HCT116 (cell line): ENCODE results near the gene SLC6A19. TPM values are rescaled to one million over a fixed set of nuclear protein-coding genes. Genes with fewer than 3 reads are reported as not detected.

Experiments
- ATAC-seq: fragments of 200-7000 bp; cut with Tn5 transposase; 2 replicates; pipeline ENCODE4 v1.9.1; 2020; ENCODE audit warnings: mild to moderate bottlenecking, moderate library complexity
- BruUV-seq: library from RNA; stranded (reverse); fragments of 400-500 nt; replicated peaks from 2 replicates; lab custom pipeline; 2021; lab: Mats Ljungman, UMichigan
- CTCF ChIA-PET: fragments of 300-600 bp; sonication (Branson Sonifier 250); formaldehyde crosslinking; loops from one replicate; lab custom pipeline; 2021; ENCODE audit warnings: antibody characterized with exemption; lab: Charles Lee
- POLR2A ChIA-PET: fragments of 300-600, 350-600 bp; sonication (Branson Sonifier 250); formaldehyde crosslinking; loops from one replicate; lab custom pipeline; 2021; ENCODE audit warnings: antibody characterized with exemption; lab: Charles Lee
- RAD21 ChIA-PET, 2 experiments: fragments of 300-600 bp; sonication (Branson Sonifier 250); formaldehyde crosslinking; loops; one replicate each; lab custom pipeline; 2023; ENCODE audit warnings: low total read pairs in 2 of 2; ENCODE audit not compliant: uncharacterized antibody in 2 of 2, unreplicated experiment in 2 of 2, low non-redundant PET in 1 of 2; lab: Charles Lee
- DNase-seq: peaks from one replicate; pipeline ENCODE4 v3.0.0-alpha.2; 2010; ENCODE audit warnings: low read depth, low spot score
- H2AFZ ChIP-seq: fragments of 200-600 bp; shearing (Covaris generic), sonication (generic); 2 replicates; pipeline ENCODE4 v1.6.1; 2017; ENCODE audit warnings: low read depth, mixed run types, mixed read lengths, antibody characterized with exemption, low read length; ENCODE audit not compliant: poor library complexity, severe bottlenecking
- H3K27ac ChIP-seq: 2 replicates; pipeline ENCODE4 v1.5.1; 2012; ENCODE audit warnings: low read depth, low read length
- H3K27me3 ChIP-seq: fragments of 200-600 bp; sonication (generic); 2 replicates; pipeline ENCODE4 v1.6.1; 2016; ENCODE audit warnings: mixed run types, low read length, mixed read lengths; ENCODE audit not compliant: insufficient read depth
- H3K36me3 ChIP-seq, 2 experiments: fragments of 200-500 bp in 1 of 2; fragments of 200-600 bp in 1 of 2; sonication (Bioruptor generic) in 1 of 2; sonication (generic) in 1 of 2; 2 replicates each; pipeline versions ENCODE4 v1.5.1 to v1.6.1; 2014 to 2016; ENCODE audit warnings: low read length in 2 of 2, inconsistent platforms in 1 of 2, mixed read lengths in 1 of 2, mixed run types in 1 of 2; ENCODE audit not compliant: insufficient read depth in 2 of 2, control insufficient read depth in 1 of 2
- H3K4me1 ChIP-seq, 2 experiments: fragments of 200-600 bp in 1 of 2; sonication (generic) in 1 of 2; 2 replicates each; pipeline versions ENCODE4 v1.5.1 to v1.6.1; 2012 to 2017; ENCODE audit warnings: low read length in 2 of 2, inconsistent platforms in 1 of 2, mild to moderate bottlenecking in 1 of 2, mixed read lengths in 1 of 2, mixed run types in 1 of 2, moderate library complexity in 1 of 2; ENCODE audit not compliant: insufficient read depth in 2 of 2, control insufficient read depth in 1 of 2
- H3K4me2 ChIP-seq: fragments of 200-600 bp; sonication (generic); 2 replicates; pipeline ENCODE4 v1.6.1; 2017; ENCODE audit warnings: mixed run types, low read length, mixed read lengths
- H3K4me3 ChIP-seq, 2 experiments: fragments of 200-600 bp in 1 of 2; sonication (generic) in 1 of 2; replicated peaks in 1 of 2; 2 replicates each; pipeline ENCODE4 v1.5.1; 2011 to 2016; ENCODE audit warnings: low read length in 2 of 2, control low read depth in 1 of 2, low read depth in 1 of 2, mild to moderate bottlenecking in 1 of 2, mixed read lengths in 1 of 2, mixed run types in 1 of 2
- H3K79me2 ChIP-seq: fragments of 200-600 bp; sonication (generic); 2 replicates; pipeline ENCODE4 v1.6.1; 2017; ENCODE audit warnings: mild to moderate bottlenecking, mixed run types, low read length, moderate library complexity, mixed read lengths; ENCODE audit not compliant: insufficient read depth
- H3K9ac ChIP-seq: fragments of 200-600 bp; sonication (generic); 2 replicates; pipeline ENCODE4 v1.6.1; 2016; ENCODE audit warnings: low read length, mixed read lengths
- H3K9me2 ChIP-seq: fragments of 200-600 bp; sonication (generic), shearing (Covaris generic); 2 replicates; pipeline ENCODE4 v1.6.1; 2017; ENCODE audit warnings: mixed run types, mild to moderate bottlenecking, moderate library complexity; ENCODE audit not compliant: insufficient read depth
- H3K9me3 ChIP-seq, 2 experiments: fragments of 200-500 bp in 1 of 2; fragments of 200-600 bp in 1 of 2; sonication (Bioruptor generic) in 1 of 2; sonication (generic) in 1 of 2; 2 replicates each; pipeline ENCODE4 v1.6.1; 2014 to 2017; ENCODE audit warnings: low read length in 2 of 2, mixed read lengths in 2 of 2, inconsistent platforms in 1 of 2, low read depth in 1 of 2, mild to moderate bottlenecking in 1 of 2, mixed run types in 1 of 2, moderate library complexity in 1 of 2; ENCODE audit not compliant: control insufficient read depth in 1 of 2, insufficient read depth in 1 of 2
- H4K20me1 ChIP-seq: fragments of 200-600 bp; sonication (generic), shearing (Covaris generic); 2 replicates; pipeline ENCODE4 v1.6.1; 2017; ENCODE audit warnings: mixed run types, mild to moderate bottlenecking, moderate library complexity; ENCODE audit not compliant: insufficient read depth
- CBX3 ChIP-seq: IDR thresholded peaks from 2 replicates; pipeline ENCODE4 v1.6.1; 2012; ENCODE audit warnings: low read depth
- CEBPB ChIP-seq: IDR thresholded peaks from 2 replicates; pipeline ENCODE4 v1.6.1; 2012; ENCODE audit warnings: low read depth
- EGR1 ChIP-seq: IDR thresholded peaks from 2 replicates; pipeline ENCODE4 v1.6.1; 2012; ENCODE audit warnings: low read depth
- EZH2phosphoT487 ChIP-seq: fragments of 200-600 bp; IDR thresholded peaks from 2 replicates; pipeline ENCODE4 v1.6.1; 2018; ENCODE audit warnings: antibody characterized with exemption, borderline replicate concordance
- FOSL1 ChIP-seq: IDR thresholded peaks from 2 replicates; pipeline ENCODE4 v1.6.1; 2012; ENCODE audit warnings: low read depth
- JUND ChIP-seq: IDR thresholded peaks from 2 replicates; pipeline ENCODE4 v1.6.1; 2012
- MAX ChIP-seq: IDR thresholded peaks from 2 replicates; pipeline ENCODE4 v1.6.1; 2012
- POLR2AphosphoS5 ChIP-seq: IDR thresholded peaks from 2 replicates; pipeline ENCODE4 v1.6.1; 2011; ENCODE audit warnings: mild to moderate bottlenecking, low read depth, low read length, moderate library complexity
- SIN3A ChIP-seq: IDR thresholded peaks from 2 replicates; pipeline ENCODE4 v1.6.1; 2012; ENCODE audit warnings: low read depth
- SP1 ChIP-seq: IDR thresholded peaks from 2 replicates; pipeline ENCODE4 v1.6.1; 2012; ENCODE audit warnings: low read depth
- YY1 ChIP-seq: IDR thresholded peaks from 2 replicates; pipeline ENCODE4 v1.6.1; 2011; ENCODE audit warnings: low read length, low read depth, moderate library complexity, mild to moderate bottlenecking; ENCODE audit not compliant: insufficient replicate concordance; ENCODE audit errors: extremely low read depth
- ZNF274 ChIP-seq: fragments of 200-500 bp; sonication (Bioruptor generic); IDR thresholded peaks from 2 replicates; pipeline ENCODE4 v1.6.1; 2014; ENCODE audit warnings: mild to moderate bottlenecking, low read depth, low read length, inconsistent platforms
- intact Hi-C: fragments of 100-400 bp; cut with micrococcal nuclease; formaldehyde crosslinking; loops from 2 replicates; pipeline ENCODE4 v1.10.0; 2022
- total RNA-seq: library from RNA; stranded (reverse); gene quantifications from one replicate; pipeline ENCODE4 v1.2.1, GENCODE V29; 2021; ENCODE audit not compliant: unreplicated experiment
- TF ChIP-seq, protein P1 (sequence below), 3 experiments: fragments of 200-600 bp in 1 of 3; sonication (generic) in 1 of 3; IDR thresholded peaks in 2 of 3; conservative IDR thresholded peaks in 1 of 3; 2 replicates each; pipeline ENCODE4 v1.5.1; 2012 to 2017; ENCODE audit warnings: low read depth in 2 of 3, low read length in 2 of 3, antibody characterized with exemption in 1 of 3, borderline replicate concordance in 1 of 3, control low read depth in 1 of 3, mild to moderate bottlenecking in 1 of 3, mixed read lengths in 1 of 3, mixed run types in 1 of 3, moderate library complexity in 1 of 3; ENCODE audit not compliant: insufficient read depth in 1 of 3
- TF ChIP-seq, protein P2 (sequence below): IDR thresholded peaks from 2 replicates; pipeline ENCODE4 v1.6.1; 2011; ENCODE audit warnings: mild to moderate bottlenecking, low read length, moderate library complexity; ENCODE audit not compliant: insufficient replicate concordance; ENCODE audit errors: extremely low read depth

SLC6A19 gene
- total RNA-seq, 1 experiment from 2014 or later: not detected

DNA sequence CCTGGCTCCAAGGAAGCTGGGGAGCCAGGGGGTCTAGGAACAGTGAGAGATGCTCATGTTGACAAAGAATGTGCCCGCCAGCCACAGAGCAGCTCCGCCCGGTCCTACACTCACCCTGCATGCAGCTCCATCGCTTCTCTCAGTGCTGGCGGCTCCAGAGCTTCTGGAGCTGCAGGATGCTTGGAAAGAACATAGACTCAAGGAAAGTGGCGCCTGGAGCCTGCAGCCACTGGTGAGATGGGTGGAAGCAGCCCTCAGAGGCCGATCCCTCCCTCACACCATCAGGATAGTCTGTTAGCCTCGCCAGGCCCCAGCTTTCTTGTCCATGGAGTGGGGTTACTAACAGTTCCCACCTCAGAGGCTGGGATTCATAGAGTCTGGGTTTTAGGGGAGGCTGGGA, 26.4 kb upstream of the SLC6A19 start:
- Histone ChIP-seq H3K27ac (no peak overlapping the region; the same call in 1 of the 2 replicates), H3K4me3 (no peak overlapping the region), H3K79me2 (no peaks in the 10 kb centered on the region), H3K36me3 (no peaks in the 10 kb centered on the region), H3K27me3 (no peaks in the 10 kb centered on the region), H3K9ac (no peak overlapping the region), H3K9me2 (no peaks in the 10 kb centered on the region), H3K4me2 (peak overlapping the region; percentile 88; the same call in 1 of the 2 replicates), H3K4me1 (peaks cover 6 to 13% of the 10 kb centered on the region in 2 experiments), H3K9me3 (no peaks in the 10 kb centered on the region), H4K20me1 (no peaks in the 10 kb centered on the region), H2AFZ (no peak overlapping the region)
- no peak for ATAC-seq
- TF ChIP-seq, protein P1, sequence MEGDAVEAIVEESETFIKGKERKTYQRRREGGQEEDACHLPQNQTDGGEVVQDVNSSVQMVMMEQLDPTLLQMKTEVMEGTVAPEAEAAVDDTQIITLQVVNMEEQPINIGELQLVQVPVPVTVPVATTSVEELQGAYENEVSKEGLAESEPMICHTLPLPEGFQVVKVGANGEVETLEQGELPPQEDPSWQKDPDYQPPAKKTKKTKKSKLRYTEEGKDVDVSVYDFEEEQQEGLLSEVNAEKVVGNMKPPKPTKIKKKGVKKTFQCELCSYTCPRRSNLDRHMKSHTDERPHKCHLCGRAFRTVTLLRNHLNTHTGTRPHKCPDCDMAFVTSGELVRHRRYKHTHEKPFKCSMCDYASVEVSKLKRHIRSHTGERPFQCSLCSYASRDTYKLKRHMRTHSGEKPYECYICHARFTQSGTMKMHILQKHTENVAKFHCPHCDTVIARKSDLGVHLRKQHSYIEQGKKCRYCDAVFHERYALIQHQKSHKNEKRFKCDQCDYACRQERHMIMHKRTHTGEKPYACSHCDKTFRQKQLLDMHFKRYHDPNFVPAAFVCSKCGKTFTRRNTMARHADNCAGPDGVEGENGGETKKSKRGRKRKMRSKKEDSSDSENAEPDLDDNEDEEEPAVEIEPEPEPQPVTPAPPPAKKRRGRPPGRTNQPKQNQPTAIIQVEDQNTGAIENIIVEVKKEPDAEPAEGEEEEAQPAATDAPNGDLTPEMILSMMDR (IDR thresholded peaks at IDR 0.05 in 2 of 3, conservative IDR thresholded peaks at IDR 0.05 in 1 of 3; ENCODE audit: borderline replicate concordance in 1 of 3, insufficient read depth in 1 of 3, low read depth in 2 of 3, low read length in 2 of 3): no peak
- TF ChIP-seq JUND (no peak), FOSL1 (no peak), SP1 (no peak), EGR1 (no peak), CEBPB (no peak), ZNF274 (no peak), CBX3 (no peak), MAX (no peak), EZH2phosphoT487 (no peak), POLR2AphosphoS5 (no peak), YY1 (no peak), SIN3A (no peak)
- TF ChIP-seq, protein P2, sequence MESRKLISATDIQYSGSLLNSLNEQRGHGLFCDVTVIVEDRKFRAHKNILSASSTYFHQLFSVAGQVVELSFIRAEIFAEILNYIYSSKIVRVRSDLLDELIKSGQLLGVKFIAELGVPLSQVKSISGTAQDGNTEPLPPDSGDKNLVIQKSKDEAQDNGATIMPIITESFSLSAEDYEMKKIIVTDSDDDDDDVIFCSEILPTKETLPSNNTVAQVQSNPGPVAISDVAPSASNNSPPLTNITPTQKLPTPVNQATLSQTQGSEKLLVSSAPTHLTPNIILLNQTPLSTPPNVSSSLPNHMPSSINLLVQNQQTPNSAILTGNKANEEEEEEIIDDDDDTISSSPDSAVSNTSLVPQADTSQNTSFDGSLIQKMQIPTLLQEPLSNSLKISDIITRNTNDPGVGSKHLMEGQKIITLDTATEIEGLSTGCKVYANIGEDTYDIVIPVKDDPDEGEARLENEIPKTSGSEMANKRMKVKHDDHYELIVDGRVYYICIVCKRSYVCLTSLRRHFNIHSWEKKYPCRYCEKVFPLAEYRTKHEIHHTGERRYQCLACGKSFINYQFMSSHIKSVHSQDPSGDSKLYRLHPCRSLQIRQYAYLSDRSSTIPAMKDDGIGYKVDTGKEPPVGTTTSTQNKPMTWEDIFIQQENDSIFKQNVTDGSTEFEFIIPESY: no peak
- DNase-seq: no peak
- POLR2A ChIA-PET: no interaction called here
- CTCF ChIA-PET: interaction anchor here (1.2 to 2.3 kb wide), 9 partner anchors 9 to 478 kb away, joined by 3 to 10 read pairs (median 4); no protein-coding TSS in a partner anchor
- intact Hi-C loops: no loop called here
- RAD21 ChIA-PET: no interaction called here
- no TSS peak for BruUV-seq
